BJ (cell line): ENCODE measurements around the gene DLG1. TPM values are rescaled to one million over a fixed set of nuclear protein-coding genes. Genes with fewer than 3 reads are reported as not detected.

ENCODE experiments used
- CTCF ChIA-PET: fragments of 350-600 bp; formaldehyde crosslinking; extraction: SDS; loops from one replicate; lab custom pipeline; 2021; ENCODE audit warnings: antibody characterized with exemption, inconsistent platforms; lab: Yijun Ruan, JAX
- POLR2A ChIA-PET: fragments of 300-600 bp; sonication (Branson Sonifier 250); formaldehyde crosslinking; extraction: SDS; loops from one replicate; lab custom pipeline; 2021; ENCODE audit warnings: antibody characterized with exemption; lab: Charles Lee
- DNase-seq: peaks from one replicate; pipeline ENCODE4 v3.0.0-alpha.2; 2011; ENCODE audit warnings: low read depth
- H3K27me3 ChIP-seq: 2 replicates; pipeline ENCODE4 v1.6.0; 2011; ENCODE audit warnings: low read length; ENCODE audit not compliant: control insufficient read depth, insufficient read depth
- H3K36me3 ChIP-seq: 2 replicates; pipeline ENCODE4 v1.5.1; 2011; ENCODE audit warnings: low read length; ENCODE audit not compliant: control insufficient read depth, insufficient read depth
- H3K4me3 ChIP-seq: 2 replicates; pipeline ENCODE4 v1.5.1; 2011; ENCODE audit warnings: low read depth, mild to moderate bottlenecking, control low read depth, low read length
- polyA plus RNA-seq: library from polyadenylated mRNA; depleted of rRNA; stranded (reverse); fragments of >200 nt; gene quantifications from 2 replicates; pipeline ENCODE4 v1.2.3, GENCODE V29; 2011
- TF ChIP-seq, protein P1 (sequence below): IDR thresholded peaks from 2 replicates; pipeline ENCODE4 v1.5.1; 2011; ENCODE audit warnings: low read depth, mild to moderate bottlenecking, control low read depth, inconsistent platforms, low read length, moderate library complexity; ENCODE audit not compliant: insufficient read depth

The DLG1 gene
- polyA plus RNA-seq, 1 experiment, result 40.4 TPM

GRCh38 chr3:197244751-197245150 is 53.7 kb downstream of the DLG1 start:
- TF ChIP-seq, protein P1, sequence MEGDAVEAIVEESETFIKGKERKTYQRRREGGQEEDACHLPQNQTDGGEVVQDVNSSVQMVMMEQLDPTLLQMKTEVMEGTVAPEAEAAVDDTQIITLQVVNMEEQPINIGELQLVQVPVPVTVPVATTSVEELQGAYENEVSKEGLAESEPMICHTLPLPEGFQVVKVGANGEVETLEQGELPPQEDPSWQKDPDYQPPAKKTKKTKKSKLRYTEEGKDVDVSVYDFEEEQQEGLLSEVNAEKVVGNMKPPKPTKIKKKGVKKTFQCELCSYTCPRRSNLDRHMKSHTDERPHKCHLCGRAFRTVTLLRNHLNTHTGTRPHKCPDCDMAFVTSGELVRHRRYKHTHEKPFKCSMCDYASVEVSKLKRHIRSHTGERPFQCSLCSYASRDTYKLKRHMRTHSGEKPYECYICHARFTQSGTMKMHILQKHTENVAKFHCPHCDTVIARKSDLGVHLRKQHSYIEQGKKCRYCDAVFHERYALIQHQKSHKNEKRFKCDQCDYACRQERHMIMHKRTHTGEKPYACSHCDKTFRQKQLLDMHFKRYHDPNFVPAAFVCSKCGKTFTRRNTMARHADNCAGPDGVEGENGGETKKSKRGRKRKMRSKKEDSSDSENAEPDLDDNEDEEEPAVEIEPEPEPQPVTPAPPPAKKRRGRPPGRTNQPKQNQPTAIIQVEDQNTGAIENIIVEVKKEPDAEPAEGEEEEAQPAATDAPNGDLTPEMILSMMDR, result no peak
- ChIA-PET POLR2A (no interaction called here), CTCF (interaction anchor here (0.7 to 1.9 kb wide), 3 partner anchors 11 to 25 kb away, joined by 3 to 5 read pairs (median 3); no protein-coding TSS in a partner anchor)
- Histone ChIP-seq H3K27me3 (no peaks in the 10 kb centered on the region), H3K4me3 (no peak overlapping the region), H3K36me3 (peaks cover 7% of the 10 kb centered on the region)
- DNase-seq, result no peak

DNA sequence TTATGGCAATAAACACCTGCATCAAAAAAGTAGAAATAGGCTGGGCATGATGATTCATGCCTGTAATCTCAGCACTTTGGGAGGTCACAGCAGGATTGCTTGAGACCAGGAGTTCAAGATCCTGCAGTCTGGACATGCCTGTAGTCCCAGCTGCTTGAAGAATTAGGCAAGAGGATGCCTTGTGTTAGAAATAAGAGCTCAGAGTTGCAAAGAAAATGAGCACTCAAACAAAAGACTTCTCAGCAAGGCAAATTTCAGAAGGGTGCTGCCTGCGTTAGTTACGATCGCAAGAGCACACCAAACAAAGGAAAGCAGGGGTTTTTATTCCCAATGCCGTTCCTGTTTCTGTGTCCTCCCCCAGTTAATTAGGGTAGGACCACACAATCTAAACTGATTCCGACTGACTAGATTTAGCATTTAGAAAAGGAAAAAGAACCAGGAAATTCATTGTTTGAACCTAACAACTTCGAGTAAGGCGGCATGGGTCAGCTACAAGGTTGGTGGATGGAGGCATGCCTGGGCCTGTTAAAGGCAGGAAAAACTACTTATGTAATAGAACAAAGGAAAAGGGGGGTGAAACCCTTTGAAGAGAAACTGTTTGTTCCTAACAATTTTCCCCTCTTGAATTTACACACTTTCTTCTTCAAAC is 55.5 kb downstream of the DLG1 start:
- Histone ChIP-seq H3K4me3 (no peak overlapping the region), H3K36me3 (peaks cover 7% of the 10 kb centered on the region), H3K27me3 (no peaks in the 10 kb centered on the region)
- TF ChIP-seq, protein P1, result no peak
- ChIA-PET CTCF (no interaction called here), POLR2A (no interaction called here)
- DNase-seq, result no peak

DNA sequence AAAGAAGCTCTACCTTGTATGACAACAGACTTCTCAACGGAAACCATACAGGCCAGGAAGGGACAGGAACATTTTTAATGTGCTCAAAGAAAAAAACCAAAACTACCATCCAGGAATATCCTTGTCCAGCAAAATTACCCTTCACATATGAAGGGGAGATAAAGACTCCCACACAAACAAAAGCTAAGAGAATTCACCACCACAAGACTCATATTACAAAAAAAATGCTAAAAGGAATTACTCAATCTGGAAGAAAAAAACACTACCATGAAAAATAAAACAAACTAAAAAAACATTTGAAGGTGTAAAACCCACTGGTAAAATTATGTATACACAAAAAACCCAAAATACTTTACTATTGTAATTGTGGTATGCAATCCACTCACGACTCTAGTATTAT is 57.2 kb downstream of the DLG1 start:
- H3K4me3 ChIP-seq, result no peak overlapping the region
- TF ChIP-seq, protein P1, result no peak
- POLR2A ChIA-PET, result no interaction called here
- CTCF ChIA-PET, result interaction anchor here (0.7 to 1.3 kb wide), 3 partner anchors 9 to 270 kb away, joined by 3 read pairs; no protein-coding TSS in a partner anchor
- no peaks in the 10 kb centered on the region for H3K27me3 ChIP-seq
- peaks cover 7% of the 10 kb centered on the region for H3K36me3 ChIP-seq
- no peak for DNase-seq

GRCh38 chr3:197239857-197240256 is 58.6 kb downstream of the DLG1 start:
- H3K27me3 ChIP-seq, result no peaks in the 10 kb centered on the region
- CTCF ChIA-PET, result interaction anchor here (1.1 kb wide), 1 partner anchor 17 kb away, joined by 3 read pairs; no protein-coding TSS in a partner anchor
- POLR2A ChIA-PET, result no interaction called here
- no peak overlapping the region for H3K4me3 ChIP-seq
- TF ChIP-seq, protein P1, result no peak
- peaks cover 7% of the 10 kb centered on the region for H3K36me3 ChIP-seq
- no peak for DNase-seq

DNA sequence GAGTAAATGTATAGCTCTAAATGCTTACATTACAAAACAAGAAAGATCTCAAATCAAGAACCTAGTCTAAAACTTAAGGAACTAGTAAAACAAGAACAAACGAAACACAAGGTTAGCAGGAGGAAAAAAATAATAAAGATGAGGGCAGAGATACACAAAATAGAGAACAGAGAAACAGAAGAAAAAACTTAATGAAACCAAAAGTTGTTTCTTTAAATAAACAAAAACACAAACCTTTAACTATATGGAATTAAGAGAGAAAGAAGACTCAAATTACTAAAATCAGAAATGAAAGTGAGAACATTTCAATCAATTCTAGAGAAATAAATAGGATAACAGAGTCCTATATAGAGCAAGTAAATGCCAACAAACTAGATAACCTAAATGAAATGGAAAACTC is 59.6 kb downstream of the DLG1 start:
- Histone ChIP-seq H3K4me3 (no peak overlapping the region), H3K27me3 (no peaks in the 10 kb centered on the region), H3K36me3 (no peaks in the 10 kb centered on the region)
- ChIA-PET CTCF (no interaction called here), POLR2A (no interaction called here)
- TF ChIP-seq, protein P1, result no peak
- DNase-seq, result no peak
